Measurements from ENCODE around the gene CMIP. TPM values are rescaled to one million over a fixed set of nuclear protein-coding genes. Genes with fewer than 3 reads are reported as not detected.

Gene CMIP
- polyA plus RNA-seq, 1 donor from 2014 or later, result 15.1 TPM

GRCh38 chr16:81410643-81411293, 33.8 kb upstream of the CMIP start:
- Histone ChIP-seq H3K9me2 (ENCODE audit: insufficient read depth, low read length) (no peaks in the 10 kb centered on the region), H3K4me2 (ENCODE audit: low read length) (no peak overlapping the region), H3K27ac (ENCODE audit: low read length) (no peak overlapping the region), H4K20me1 (ENCODE audit: insufficient read depth) (no peaks in the 10 kb centered on the region), H3K4me3 (ENCODE audit: low read length) (no peak overlapping the region), H3K27me3 (ENCODE audit: insufficient read depth, low read depth, low read length) (no peaks in the 10 kb centered on the region), H2AFZ (ENCODE audit: low read depth, low read length) (no peak overlapping the region), H3K9ac (ENCODE audit: low read length) (no peak overlapping the region), H3K9me3 (ENCODE audit: low read length) (no peaks in the 10 kb centered on the region), H3K36me3 (ENCODE audit: insufficient read depth, low read length) (no peaks in the 10 kb centered on the region), H3F3A (ENCODE audit: insufficient read depth, low read length, poor library complexity, severe bottlenecking) (no peaks in the 10 kb centered on the region), H3K79me2 (replicated peaks; ENCODE audit: insufficient read depth, low read length) (no peaks in the 10 kb centered on the region)
- TF ChIP-seq POLR2AphosphoS5 (IDR thresholded peaks at IDR 0.05) (no peak), RAD21 (conservative IDR thresholded peaks at IDR 0.05) (no peak), SMC3 (conservative IDR thresholded peaks at IDR 0.05; ENCODE audit: poor library complexity) (no peak), CTCF (IDR thresholded peaks at IDR 0.05; ENCODE audit: poor library complexity, severe bottlenecking) (no peak), EZH2 (IDR thresholded peaks at IDR 0.05; ENCODE audit: borderline replicate concordance, insufficient read depth, low read length, poor library complexity, severe bottlenecking) (no peak), REST (IDR thresholded peaks at IDR 0.05; ENCODE audit: borderline replicate concordance) (no peak), EP300 (conservative IDR thresholded peaks at IDR 0.05; ENCODE audit: poor library complexity, severe bottlenecking) (no peak), MXI1 (conservative IDR thresholded peaks at IDR 0.05; ENCODE audit: poor library complexity, severe bottlenecking) (no peak), TAF1 (IDR thresholded peaks at IDR 0.05; ENCODE audit: low read depth) (no peak)

GRCh38 chr16:81413245-81413990, 31.2 kb upstream of the CMIP start:
- no peaks in the 10 kb centered on the region for H3K36me3 ChIP-seq (ENCODE audit: insufficient read depth, low read length)
- no peaks in the 10 kb centered on the region for H3K27me3 ChIP-seq (ENCODE audit: insufficient read depth, low read depth, low read length)
- H3F3A ChIP-seq (ENCODE audit: insufficient read depth, low read length, poor library complexity, severe bottlenecking), result no peaks in the 10 kb centered on the region
- H3K4me3 ChIP-seq (ENCODE audit: low read length), result no peak overlapping the region
- H3K79me2 ChIP-seq (replicated peaks; ENCODE audit: insufficient read depth, low read length), result no peaks in the 10 kb centered on the region
- H3K9me2 ChIP-seq (ENCODE audit: insufficient read depth, low read length), result no peaks in the 10 kb centered on the region
- TF ChIP-seq MXI1 (conservative IDR thresholded peaks at IDR 0.05; ENCODE audit: poor library complexity, severe bottlenecking), result no peak
- no peak for TF ChIP-seq SMC3 (conservative IDR thresholded peaks at IDR 0.05; ENCODE audit: poor library complexity)
- no peak overlapping the region for H3K4me2 ChIP-seq (ENCODE audit: low read length)
- no peaks in the 10 kb centered on the region for H4K20me1 ChIP-seq (ENCODE audit: insufficient read depth)
- H3K27ac ChIP-seq (ENCODE audit: low read length), result no peak overlapping the region
- no peaks in the 10 kb centered on the region for H3K9me3 ChIP-seq (ENCODE audit: low read length)
- no peak overlapping the region for H3K9ac ChIP-seq (ENCODE audit: low read length)
- no peak overlapping the region for H2AFZ ChIP-seq (ENCODE audit: low read depth, low read length)
